Activated T-cell treated with anti-CD3 and anti-CD28 coated beads, Interleukin-2, amount 50 U/mL, for 24 hours (primary cell): Measurements from ENCODE around the gene SMIM36.
"Not testable (repeated sequence)": the region's sequence is repeated elsewhere in the genome, so short reads cannot be mapped to it uniquely, and the experiment has no call there.

Source experiments
- DNase-seq: peaks from one replicate; pipeline ENCODE4 v3.0.0-alpha.2; 2020
- H3K27ac Mint-ChIP-seq: 2 replicates; pipeline ENCODE4 v1.8.0; 2020; ENCODE audit warnings: mild to moderate bottlenecking, mixed read lengths
- H3K27me3 Mint-ChIP-seq: 2 replicates; pipeline ENCODE4 v1.8.0; 2020; ENCODE audit warnings: mixed read lengths
- H3K36me3 Mint-ChIP-seq: 2 replicates; pipeline ENCODE4 v1.8.0; 2020; ENCODE audit warnings: low read depth, mixed read lengths
- H3K4me1 Mint-ChIP-seq: 2 replicates; pipeline ENCODE4 v1.8.0; 2020; ENCODE audit warnings: low read depth, mixed read lengths
- H3K4me3 Mint-ChIP-seq: 2 replicates; pipeline ENCODE4 v1.8.0; 2020; ENCODE audit warnings: mild to moderate bottlenecking, moderate library complexity, mixed read lengths
- H3K9me3 Mint-ChIP-seq: 2 replicates; pipeline ENCODE4 v1.8.0; 2020; ENCODE audit warnings: mixed read lengths

SMIM36 gene

GRCh38 chr17:55410722-55411462 lies 100.4 kb downstream of the SMIM36 start:
- H3K4me3 Mint-ChIP-seq = no peak overlapping the region
- H3K27ac Mint-ChIP-seq = no peak overlapping the region
- H3K4me1 Mint-ChIP-seq = peaks cover 17% of the 10 kb centered on the region
- H3K27me3 Mint-ChIP-seq = no peaks in the 10 kb centered on the region
- no peak for DNase-seq
- peaks cover 80% of the 10 kb centered on the region for H3K36me3 Mint-ChIP-seq
- no peaks in the 10 kb centered on the region for H3K9me3 Mint-ChIP-seq

- H3K27ac Mint-ChIP-seq = no peak overlapping the region
- no peaks in the 10 kb centered on the region for H3K27me3 Mint-ChIP-seq
- H3K36me3 Mint-ChIP-seq = peaks cover 88% of the 10 kb centered on the region
- peaks cover 7% of the 10 kb centered on the region for H3K4me1 Mint-ChIP-seq
- no peak for DNase-seq
- no peaks in the 10 kb centered on the region for H3K9me3 Mint-ChIP-seq
- no peak overlapping the region for H3K4me3 Mint-ChIP-seq
Measured at GRCh38 chr17:55409030-55409800, 102.0 kb downstream of the SMIM36 start.

GRCh38 chr17:55407641-55408566 lies 103.3 kb downstream of the SMIM36 start:
- peaks cover 87% of the 10 kb centered on the region for H3K36me3 Mint-ChIP-seq
- no peaks in the 10 kb centered on the region for H3K4me1 Mint-ChIP-seq
- H3K9me3 Mint-ChIP-seq = no peaks in the 10 kb centered on the region
- H3K27ac Mint-ChIP-seq = no peak overlapping the region
- no peak overlapping the region for H3K4me3 Mint-ChIP-seq
- H3K27me3 Mint-ChIP-seq = no peaks in the 10 kb centered on the region
- DNase-seq = no peak

- no peak for DNase-seq
- no peaks in the 10 kb centered on the region for H3K4me1 Mint-ChIP-seq
- H3K27ac Mint-ChIP-seq = no peak overlapping the region
- no peak overlapping the region for H3K4me3 Mint-ChIP-seq
- H3K27me3 Mint-ChIP-seq = no peaks in the 10 kb centered on the region
- H3K36me3 Mint-ChIP-seq = peaks cover 87% of the 10 kb centered on the region
- H3K9me3 Mint-ChIP-seq = no peaks in the 10 kb centered on the region
Measured at GRCh38 chr17:55405600-55405999, 105.7 kb downstream of the SMIM36 start.

- not testable (repeated sequence) for H3K27ac Mint-ChIP-seq, DNase-seq
- peaks cover 84% of the 10 kb centered on the region for H3K36me3 Mint-ChIP-seq
Measured at GRCh38 chr17:55404197-55404596, 107.1 kb downstream of the SMIM36 start.

GRCh38 chr17:55402374-55402773 lies 108.9 kb downstream of the SMIM36 start:
- no peak for DNase-seq
- Mint-ChIP-seq H3K4me3 (no peak overlapping the region), H3K27ac (no peak overlapping the region), H3K36me3 (peaks cover 81% of the 10 kb centered on the region), H3K27me3 (no peaks in the 10 kb centered on the region), H3K4me1 (no peaks in the 10 kb centered on the region), H3K9me3 (no peaks in the 10 kb centered on the region)

More at GRCh38 chr17:55404197-55404596, 107.1 kb downstream of the SMIM36 start:
- not testable (repeated sequence) for H3K4me3 Mint-ChIP-seq, H3K9me3 Mint-ChIP-seq, H3K27me3 Mint-ChIP-seq, H3K4me1 Mint-ChIP-seq
